HEK293T (cell line): Measurements from ENCODE around the gene MAP4K4.

Experiments
- CTCF ChIA-PET: fragments of 350-600 bp; formaldehyde crosslinking; extraction: SDS; loops from one replicate; lab custom pipeline; 2021; ENCODE audit warnings: antibody characterized with exemption, inconsistent platforms; lab: Yijun Ruan, JAX
- POLR2A ChIA-PET: fragments of 350-600 bp; formaldehyde crosslinking; extraction: SDS; loops from one replicate; lab custom pipeline; 2020; ENCODE audit warnings: antibody characterized with exemption, inconsistent platforms; lab: Yijun Ruan, JAX
- DNase-seq: peaks from one replicate; pipeline ENCODE4 v3.0.0; 2012; ENCODE audit warnings: mixed read lengths; ENCODE audit errors: extremely low spot score
- ARNT ChIP-seq: fragments of 450-650 bp; IDR thresholded peaks from 2 replicates; pipeline ENCODE4 v1.6.1; 2017; ENCODE audit warnings: mild to moderate bottlenecking
- BHLHE40 ChIP-seq: fragments of 450-650 bp; IDR thresholded peaks from 2 replicates; pipeline ENCODE4 v1.6.1; 2016; ENCODE audit warnings: mild to moderate bottlenecking, moderate library complexity, borderline replicate concordance
- CTBP1 ChIP-seq: fragments of 450-650 bp; IDR thresholded peaks from 2 replicates; pipeline ENCODE4 v1.6.1; 2016; ENCODE audit warnings: borderline replicate concordance
- ELF4 ChIP-seq: fragments of 450-650 bp; IDR thresholded peaks from 2 replicates; pipeline ENCODE4 v1.6.1; 2017; ENCODE audit warnings: antibody characterized with exemption
- FOXA1 ChIP-seq: fragments of 450-650 bp; IDR thresholded peaks from 2 replicates; pipeline ENCODE4 v1.6.1; 2016; ENCODE audit warnings: mild to moderate bottlenecking
- FOXK2 ChIP-seq: fragments of 450-650 bp; IDR thresholded peaks from 2 replicates; pipeline ENCODE4 v1.6.1; 2016; ENCODE audit warnings: mild to moderate bottlenecking
- FOXM1 ChIP-seq: fragments of 450-650 bp; IDR thresholded peaks from 2 replicates; pipeline ENCODE4 v1.6.1; 2017; ENCODE audit warnings: mild to moderate bottlenecking, borderline replicate concordance
- HDGF ChIP-seq: fragments of 450-650 bp; IDR thresholded peaks from 2 replicates; pipeline ENCODE4 v1.6.1; 2017; ENCODE audit warnings: antibody characterized with exemption, borderline replicate concordance
- L3MBTL2 ChIP-seq: fragments of 450-650 bp; conservative IDR thresholded peaks from 2 replicates; pipeline ENCODE4 v1.6.1; 2016; ENCODE audit warnings: mild to moderate bottlenecking
- LEF1 ChIP-seq: fragments of 450-650 bp; IDR thresholded peaks from 2 replicates; pipeline ENCODE4 v1.6.1; 2017; ENCODE audit warnings: mild to moderate bottlenecking, borderline replicate concordance
- NFRKB ChIP-seq: fragments of 450-650 bp; IDR thresholded peaks from 2 replicates; pipeline ENCODE4 v1.6.1; 2016; ENCODE audit warnings: mild to moderate bottlenecking, moderate library complexity
- PKNOX1 ChIP-seq: fragments of 450-650 bp; IDR thresholded peaks from 2 replicates; pipeline ENCODE4 v1.6.1; 2016
- SP1 ChIP-seq: fragments of 450-650 bp; IDR thresholded peaks from 2 replicates; pipeline ENCODE4 v1.6.1; 2017
- SUZ12 ChIP-seq: fragments of 450-650 bp; IDR thresholded peaks from 2 replicates; pipeline ENCODE4 v1.6.1; 2016; ENCODE audit warnings: mild to moderate bottlenecking
- TARDBP ChIP-seq: fragments of 450-650 bp; IDR thresholded peaks from 2 replicates; pipeline ENCODE4 v1.6.1; 2016
- ZNF384 ChIP-seq: fragments of 450-650 bp; IDR thresholded peaks from 2 replicates; pipeline ENCODE4 v1.6.1; 2016

MAP4K4 gene

GRCh38 chr2:101893681-101894381 lies 196.3 kb downstream of the MAP4K4 start:
- no peak for DNase-seq
- CTCF ChIA-PET: interaction anchor here (2.1 kb wide), 1 partner anchor 10 kb away, joined by 7 read pairs; no protein-coding TSS in a partner anchor
- POLR2A ChIA-PET: no interaction called here
- TF ChIP-seq L3MBTL2: no peak
- TF ChIP-seq BHLHE40: no peak
- no peak for TF ChIP-seq FOXM1
- no peak for TF ChIP-seq TARDBP
- no peak for TF ChIP-seq ELF4
- TF ChIP-seq LEF1: no peak
- TF ChIP-seq SP1: no peak
- TF ChIP-seq ZNF384: no peak
- no peak for TF ChIP-seq FOXA1
- no peak for TF ChIP-seq FOXK2
- no peak for TF ChIP-seq PKNOX1
- no peak for TF ChIP-seq SUZ12
- TF ChIP-seq NFRKB: no peak
- TF ChIP-seq CTBP1: no peak
- no peak for TF ChIP-seq HDGF
- TF ChIP-seq ARNT: no peak

- ChIA-PET POLR2A (no interaction called here), CTCF (no interaction called here)
These were observed 197.5 kb downstream of the MAP4K4 start for GRCh38 chr2:101895039-101895438.

GRCh38 chr2:101895819-101896322 lies 198.4 kb downstream of the MAP4K4 start:
- POLR2A ChIA-PET: no interaction called here
- CTCF ChIA-PET: no interaction called here
- TF ChIP-seq SUZ12: no peak
- no peak for TF ChIP-seq ZNF384
- TF ChIP-seq FOXM1: no peak
- no peak for TF ChIP-seq FOXA1
- TF ChIP-seq ARNT: no peak
- TF ChIP-seq L3MBTL2: no peak
- no peak for TF ChIP-seq SP1
- no peak for TF ChIP-seq ELF4
- TF ChIP-seq FOXK2: no peak
- no peak for TF ChIP-seq NFRKB
- no peak for TF ChIP-seq CTBP1
- TF ChIP-seq BHLHE40: no peak
- no peak for TF ChIP-seq LEF1
- no peak for TF ChIP-seq HDGF
- DNase-seq: no peak

More at GRCh38 chr2:101895039-101895438, 197.5 kb downstream of the MAP4K4 start:
- no peak for DNase-seq
- TF ChIP-seq HDGF (no peak), BHLHE40 (no peak), ELF4 (no peak), TARDBP (no peak), ARNT (no peak), PKNOX1 (no peak), ZNF384 (no peak), LEF1 (no peak), L3MBTL2 (no peak), FOXM1 (no peak), SUZ12 (no peak), SP1 (no peak), NFRKB (no peak), CTBP1 (no peak), FOXA1 (no peak)

- no peak for TF ChIP-seq TARDBP
- TF ChIP-seq FOXK2: no peak
- no peak for TF ChIP-seq SUZ12
- TF ChIP-seq ARNT: no peak
- TF ChIP-seq NFRKB: no peak
- no peak for TF ChIP-seq BHLHE40
- TF ChIP-seq FOXA1: no peak
- no peak for TF ChIP-seq LEF1
- no peak for TF ChIP-seq HDGF
- TF ChIP-seq L3MBTL2: no peak
- no peak for TF ChIP-seq FOXM1
- TF ChIP-seq PKNOX1: no peak
- ChIA-PET CTCF (interaction anchor here (0.9 kb wide), 1 partner anchor 13 kb away, joined by 3 read pairs; no protein-coding TSS in a partner anchor), POLR2A (no interaction called here)
- no peak for DNase-seq
These were observed 199.8 kb downstream of the MAP4K4 start for GRCh38 chr2:101897301-101897700.

- TF ChIP-seq SUZ12: no peak
- no peak for DNase-seq
- ChIA-PET CTCF (no interaction called here), POLR2A (no interaction called here)
These were observed 201.8 kb downstream of the MAP4K4 start for GRCh38 chr2:101899265-101899664.

GRCh38 chr2:101899871-101900270 lies 202.4 kb downstream of the MAP4K4 start:
- ChIA-PET CTCF (no interaction called here), POLR2A (no interaction called here)
- no peak for DNase-seq
- TF ChIP-seq PKNOX1: no peak
- TF ChIP-seq HDGF: no peak
- no peak for TF ChIP-seq FOXA1
- TF ChIP-seq CTBP1: no peak
- no peak for TF ChIP-seq TARDBP
- no peak for TF ChIP-seq L3MBTL2
- no peak for TF ChIP-seq LEF1
- no peak for TF ChIP-seq BHLHE40
- no peak for TF ChIP-seq SUZ12
- no peak for TF ChIP-seq ELF4
- TF ChIP-seq SP1: no peak
- TF ChIP-seq NFRKB: no peak
- no peak for TF ChIP-seq ZNF384
- TF ChIP-seq FOXM1: no peak
- no peak for TF ChIP-seq ARNT
- TF ChIP-seq FOXK2: no peak
